ENCODE measurements around the gene UBASH3A. TPM values are rescaled to one million over a fixed set of nuclear protein-coding genes. Genes with fewer than 3 reads are reported as not detected.

UBASH3A gene
- total RNA-seq, 1 donor from 2014 or later: not detected

DNA sequence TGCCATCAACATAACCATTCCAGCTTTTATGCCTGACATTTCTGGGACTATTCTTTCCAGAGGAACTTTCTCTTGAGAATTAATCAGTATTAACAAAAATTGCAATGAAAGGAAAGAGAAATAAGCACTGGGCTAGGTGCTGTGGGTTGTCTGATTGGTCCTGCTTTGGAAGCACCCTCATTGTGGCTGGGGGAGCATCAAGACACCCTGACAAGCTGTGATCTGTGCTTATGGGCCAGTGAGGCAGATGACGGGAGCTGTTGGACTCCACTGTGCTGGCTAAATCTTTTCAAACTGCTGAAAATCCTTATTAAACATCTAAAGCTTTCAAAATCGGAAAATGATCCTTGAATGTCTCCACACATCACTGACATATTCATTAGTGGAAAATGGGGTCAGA is 20.0 kb downstream of the UBASH3A start:
- no peak overlapping the region for H3K4me2 ChIP-seq
- H3F3A ChIP-seq (ENCODE audit: low read depth): no peaks in the 10 kb centered on the region
- no peak overlapping the region for H3K4me3 Mint-ChIP-seq
- H3K9ac ChIP-seq: no peak overlapping the region
- no peaks in the 10 kb centered on the region for H3K36me3 ChIP-seq
- no peaks in the 10 kb centered on the region for H3K4me1 Mint-ChIP-seq
- H3K27ac ChIP-seq: no peak overlapping the region
- no peaks in the 10 kb centered on the region for H3K27me3 ChIP-seq
- no peaks in the 10 kb centered on the region for H3K36me3 Mint-ChIP-seq
- no peak for DNase-seq (ENCODE audit: low spot score)
- H3K4me3 ChIP-seq: no peak overlapping the region
- no peak overlapping the region for H2AFZ ChIP-seq (replicated peaks)
- TF ChIP-seq CTCF (IDR thresholded peaks at IDR 0.05) (no peak), EZH2 (IDR thresholded peaks at IDR 0.05) (no peak), EZH2phosphoT487 (IDR thresholded peaks at IDR 0.05) (no peak)
- H3K9me3 Mint-ChIP-seq: peaks cover 2% of the 10 kb centered on the region
- peaks cover 2% of the 10 kb centered on the region for H3K27me3 Mint-ChIP-seq (ENCODE audit: insufficient read depth, low read depth)
- no peaks in the 10 kb centered on the region for H3K9me3 ChIP-seq (ENCODE audit: low read depth)
- H3K79me2 ChIP-seq (ENCODE audit: low read depth): no peaks in the 10 kb centered on the region
- no peak overlapping the region for H3K27ac Mint-ChIP-seq
- no peaks in the 10 kb centered on the region for H4K20me1 ChIP-seq (ENCODE audit: low read depth)
- H3K4me1 ChIP-seq: no peaks in the 10 kb centered on the region

DNA sequence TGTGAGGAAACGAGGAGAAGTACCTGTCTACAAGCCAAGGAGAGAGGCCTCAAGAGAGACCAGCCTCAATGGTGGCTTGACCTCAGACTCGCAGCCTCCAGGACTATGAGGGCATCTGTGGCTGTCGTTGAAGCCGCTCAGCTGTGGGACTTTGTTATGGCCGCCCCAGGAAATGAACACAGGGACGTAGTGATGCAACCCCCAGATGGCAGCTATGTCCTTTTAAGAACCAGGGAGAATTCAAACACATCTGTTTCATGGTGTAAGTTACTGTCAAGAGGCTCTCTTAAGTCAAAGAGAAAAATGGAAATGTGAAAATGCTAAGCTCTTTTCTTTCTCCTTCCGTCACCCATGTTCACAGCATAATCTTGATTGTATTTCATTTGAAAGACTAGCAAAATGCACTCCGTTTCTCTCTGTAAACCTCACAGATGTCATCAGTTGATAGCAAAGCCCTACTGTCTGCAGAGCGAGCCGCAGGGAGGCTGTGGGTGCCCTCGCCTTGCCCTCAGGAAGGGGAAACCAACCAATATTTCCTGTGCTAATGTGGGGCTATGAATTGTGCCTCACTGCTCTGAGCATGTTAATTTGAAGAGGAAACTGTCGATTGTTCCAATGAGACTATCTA is 21.3 kb downstream of the UBASH3A start:
- H4K20me1 ChIP-seq (ENCODE audit: low read depth): no peaks in the 10 kb centered on the region
- TF ChIP-seq CTCF (IDR thresholded peaks at IDR 0.05): no peak

GRCh38 chr21:42425591-42425990 is 21.9 kb downstream of the UBASH3A start:
- H3K27me3 Mint-ChIP-seq (ENCODE audit: insufficient read depth, low read depth): peaks cover 4% of the 10 kb centered on the region
- H3K27ac Mint-ChIP-seq: no peak overlapping the region
- Histone ChIP-seq H2AFZ (replicated peaks) (no peak overlapping the region), H3K27me3 (no peaks in the 10 kb centered on the region), H3K79me2 (ENCODE audit: low read depth) (no peaks in the 10 kb centered on the region), H3K36me3 (no peaks in the 10 kb centered on the region), H3K27ac (no peak overlapping the region), H3K9ac (no peak overlapping the region), H4K20me1 (ENCODE audit: low read depth) (no peaks in the 10 kb centered on the region), H3K4me1 (no peaks in the 10 kb centered on the region), H3K4me3 (no peak overlapping the region), H3K4me2 (no peak overlapping the region), H3K9me3 (ENCODE audit: low read depth) (no peaks in the 10 kb centered on the region), H3F3A (ENCODE audit: low read depth) (no peaks in the 10 kb centered on the region)
- no peak for TF ChIP-seq CTCF (IDR thresholded peaks at IDR 0.05)
- no peak for TF ChIP-seq EZH2 (IDR thresholded peaks at IDR 0.05)
- TF ChIP-seq EZH2phosphoT487 (IDR thresholded peaks at IDR 0.05): no peak
- no peaks in the 10 kb centered on the region for H3K36me3 Mint-ChIP-seq
- DNase-seq (ENCODE audit: low spot score): no peak
- H3K4me1 Mint-ChIP-seq: no peaks in the 10 kb centered on the region
- no peak overlapping the region for H3K4me3 Mint-ChIP-seq
- no peaks in the 10 kb centered on the region for H3K9me3 Mint-ChIP-seq

More for the DNA sequence above, 21.3 kb downstream of the UBASH3A start:
- no peak overlapping the region for H3K4me3 ChIP-seq
- no peak for DNase-seq (ENCODE audit: low spot score)
- no peaks in the 10 kb centered on the region for H3K79me2 ChIP-seq (ENCODE audit: low read depth)
- H3K36me3 Mint-ChIP-seq: no peaks in the 10 kb centered on the region
- no peak overlapping the region for H2AFZ ChIP-seq (replicated peaks)
- peaks cover 2% of the 10 kb centered on the region for H3K9me3 Mint-ChIP-seq
- H3F3A ChIP-seq (ENCODE audit: low read depth): no peaks in the 10 kb centered on the region
- H3K9ac ChIP-seq: no peak overlapping the region
- no peaks in the 10 kb centered on the region for H3K27me3 ChIP-seq
- H3K4me3 Mint-ChIP-seq: no peak overlapping the region
- H3K36me3 ChIP-seq: no peaks in the 10 kb centered on the region
- no peaks in the 10 kb centered on the region for H3K9me3 ChIP-seq (ENCODE audit: low read depth)
- no peaks in the 10 kb centered on the region for H3K4me1 Mint-ChIP-seq
- no peak overlapping the region for H3K27ac ChIP-seq
- no peak overlapping the region for H3K27ac Mint-ChIP-seq
- peaks cover 4% of the 10 kb centered on the region for H3K27me3 Mint-ChIP-seq (ENCODE audit: insufficient read depth, low read depth)
- no peak overlapping the region for H3K4me2 ChIP-seq
- H3K4me1 ChIP-seq: no peaks in the 10 kb centered on the region
